Stimulated activated CD4-positive, alpha-beta T cell treated with anti-CD3 and anti-CD28 coated beads, Interleukin-1b, Interleukin-23, amount 100 ng/mL, for 1 hour (primary cell): ENCODE measurements around the gene IST1.
"Not testable (repeated sequence)": the region's sequence is repeated elsewhere in the genome, so short reads cannot be mapped to it uniquely, and the experiment has no call there.

Experiments used
- DNase-seq, 2 donors: peaks; one replicate each; pipeline ENCODE4 v3.0.0-alpha.2; 2020; ENCODE audit warnings: low read depth in 2 of 2

Gene IST1

GRCh38 chr16:71882505-71883167 is 12.7 kb upstream of the IST1 start:
- DNase-seq = peak; percentile 55 to 64

GRCh38 chr16:71883168-71883848 is 12.0 kb upstream of the IST1 start:
- peak; percentile 16 to 40 for DNase-seq

- DNase-seq = peak; percentile 34 to 56
Measured at GRCh38 chr16:71883849-71884638, 11.3 kb upstream of the IST1 start, which contains the start of gene ZNF821. TSS of gene ZNF821 (minus strand) at chr16:71884182. CDS start at chr16:71879946, 4,236 bp downstream.

GRCh38 chr16:71885261-71885650 is 10.1 kb upstream of the IST1 start:
- DNase-seq = no peak

GRCh38 chr16:71889147-71889546 is 6.2 kb upstream of the IST1 start:
- DNase-seq = no peak

GRCh38 chr16:71893888-71894228 is 1.5 kb upstream of the IST1 start:
- no peak for DNase-seq

GRCh38 chr16:71894229-71894920 is 956 bp upstream of the IST1 start:
- peak in 1 of 2 donors; percentile 12 for DNase-seq

- DNase-seq = peak in 1 of 2 donors; percentile 12
Measured at GRCh38 chr16:71895679-71896365, 491 bp downstream of the IST1 start.

- no peak for DNase-seq
Measured at GRCh38 chr16:71896764-71897368, 1.5 kb downstream of the IST1 start.

- DNase-seq = no peak
Measured at GRCh38 chr16:71899171-71899570, 3.8 kb downstream of the IST1 start.

GRCh38 chr16:71902656-71903365 is 7.5 kb downstream of the IST1 start:
- DNase-seq = no peak

GRCh38 chr16:71903608-71904007 is 8.3 kb downstream of the IST1 start:
- DNase-seq = no peak

GRCh38 chr16:71904239-71904638 is 8.9 kb downstream of the IST1 start:
- no peak for DNase-seq

GRCh38 chr16:71905765-71906164 is 10.4 kb downstream of the IST1 start:
- DNase-seq = not testable (repeated sequence)

GRCh38 chr16:71911121-71911520 is 15.8 kb downstream of the IST1 start:
- DNase-seq = no peak

- no peak for DNase-seq
Measured at GRCh38 chr16:71912534-71913275, 17.4 kb downstream of the IST1 start.

GRCh38 chr16:71914802-71915201 is 19.5 kb downstream of the IST1 start:
- DNase-seq = no peak

GRCh38 chr16:71915350-71915749 is 20.0 kb downstream of the IST1 start:
- no peak for DNase-seq

GRCh38 chr16:71916397-71916920 is 21.1 kb downstream of the IST1 start:
- no peak for DNase-seq
